B cell (primary cell): ENCODE data around the gene ENDOG. TPM values are rescaled to one million over a fixed set of nuclear protein-coding genes. Genes with fewer than 3 reads are reported as not detected.
"Not testable (repeated sequence)": the region's sequence is repeated elsewhere in the genome, so short reads cannot be mapped to it uniquely, and the experiment has no call there.

ENCODE experiments used
- ATAC-seq: fragments of 200-7000 bp; cut with Tn5 transposase; one replicate; pipeline ENCODE4 v1.10.0; 2021; ENCODE audit warnings: low read depth, mild to moderate bottlenecking, moderate number of reproducible peaks, moderate library complexity
- CTCF ChIA-PET: fragments of 350-600 bp; sonication (Branson Sonifier 250); formaldehyde crosslinking; loops from one replicate; lab custom pipeline; 2021; ENCODE audit warnings: antibody characterized with exemption, inconsistent platforms; lab: Charles Lee
- POLR2A ChIA-PET: fragments of 350-600 bp; sonication (Branson Sonifier 250); formaldehyde crosslinking; loops from one replicate; lab custom pipeline; 2021; ENCODE audit warnings: antibody characterized with exemption; lab: Charles Lee
- DNase-seq: peaks from one replicate; pipeline ENCODE4 v3.0.0; 2013
- H2AFZ ChIP-seq: 2 replicates; pipeline ENCODE4 v1.6.1; 2012; ENCODE audit warnings: mild to moderate bottlenecking, low read depth, low read length; ENCODE audit not compliant: insufficient read depth, poor library complexity, severe bottlenecking
- H3K27ac ChIP-seq, 2 donors: 1 replicate in 1 of 2; 2 replicates in 1 of 2; pipeline ENCODE4 v1.5.1; 2012 to 2013; ENCODE audit warnings: low read length in 2 of 2, mild to moderate bottlenecking in 2 of 2, moderate library complexity in 1 of 2
- H3K27me3 ChIP-seq, 4 experiments: fragments of 200-600 bp in 1 of 4; sonication (generic) in 1 of 4; replicated peaks in 1 of 4; 1 replicate in 2 of 4; 2 replicates in 2 of 4; pipeline versions ENCODE4 v1.6.1 to v1.7.0; 2013 to 2016; ENCODE audit warnings: low read length in 3 of 4, mild to moderate bottlenecking in 2 of 4, mixed read lengths in 1 of 4, moderate library complexity in 1 of 4; ENCODE audit not compliant: insufficient read depth in 4 of 4, control insufficient read depth in 3 of 4; ENCODE audit errors: control extremely low read depth in 1 of 4
- H3K36me3 ChIP-seq, 2 experiments: replicated peaks in 1 of 2; 1 replicate in 1 of 2; 2 replicates in 1 of 2; pipeline versions ENCODE4 v1.6.1 to v1.7.1; 2013; ENCODE audit warnings: low read length in 1 of 2; ENCODE audit not compliant: insufficient read depth in 2 of 2, control insufficient read depth in 1 of 2; ENCODE audit errors: control extremely low read depth in 1 of 2, extremely low read depth in 1 of 2
- H3K4me1 ChIP-seq, 2 donors: fragments of 200-600 bp in 1 of 2; sonication (generic) in 1 of 2; 1 replicate in 1 of 2; 2 replicates in 1 of 2; pipeline versions ENCODE4 v1.5.1 to v1.6.1; 2013 to 2017; ENCODE audit warnings: low read length in 2 of 2; ENCODE audit not compliant: control insufficient read depth in 2 of 2, insufficient read depth in 2 of 2
- H3K4me2 ChIP-seq: replicated peaks from 2 replicates; pipeline ENCODE3; 2012; ENCODE audit warnings: mild to moderate bottlenecking, low read depth, low read length; ENCODE audit not compliant: poor library complexity, severe bottlenecking
- H3K4me3 ChIP-seq, 5 experiments: fragments of 200-600 bp in 1 of 5; sonication (generic) in 1 of 5; 1 replicate in 3 of 5; 2 replicates in 2 of 5; pipeline versions ENCODE4 v1.5.1 to v1.7.0; 2011 to 2016; ENCODE audit warnings: low read length in 4 of 5, mild to moderate bottlenecking in 4 of 5, low read depth in 2 of 5, control low read depth in 1 of 5, moderate library complexity in 1 of 5; ENCODE audit not compliant: insufficient read depth in 1 of 5; ENCODE audit errors: control extremely low read depth in 1 of 5, extremely low read depth in 1 of 5
- H3K79me2 ChIP-seq: fragments of 200-600 bp; sonication (generic); one replicate; pipeline ENCODE4 v1.6.0; 2016; ENCODE audit warnings: low read length; ENCODE audit not compliant: control insufficient read depth, insufficient read depth
- H3K9ac ChIP-seq: fragments of 200-600 bp; sonication (generic); 2 replicates; pipeline ENCODE4 v1.6.1; 2017; ENCODE audit warnings: mild to moderate bottlenecking, low read length, moderate library complexity
- H3K9me3 ChIP-seq, 3 donors: one replicate each; pipeline versions ENCODE4 v1.6.1 to v1.7.1; 2013; ENCODE audit warnings: low read length in 2 of 3; ENCODE audit not compliant: control insufficient read depth in 2 of 3, insufficient read depth in 1 of 3; ENCODE audit errors: control extremely low read depth in 1 of 3
- H4K20me1 ChIP-seq: 2 replicates; pipeline ENCODE4 v1.6.0; 2012; ENCODE audit warnings: mild to moderate bottlenecking, low read length; ENCODE audit not compliant: insufficient read depth, control insufficient read depth, poor library complexity, severe bottlenecking
- H3K27ac Mint-ChIP-seq: one replicate; pipeline ENCODE4 v1.8.0; 2021; ENCODE audit warnings: mixed read lengths
- H3K27me3 Mint-ChIP-seq: one replicate; pipeline ENCODE4 v1.8.0; 2021; ENCODE audit warnings: mixed read lengths
- H3K4me1 Mint-ChIP-seq: one replicate; pipeline ENCODE4 v1.8.0; 2021; ENCODE audit warnings: mixed read lengths
- H3K4me3 Mint-ChIP-seq: one replicate; pipeline ENCODE4 v1.8.0; 2021; ENCODE audit warnings: mixed read lengths
- H3K9me3 Mint-ChIP-seq: one replicate; pipeline ENCODE4 v1.8.0; 2022; ENCODE audit warnings: mixed read lengths; ENCODE audit not compliant: insufficient read depth
- WGBS: methylation state at CpG from one replicate; pipeline ENCODE4 v1.1.5; 2013; ENCODE audit warnings: missing lambda C conversion rate; ENCODE audit not compliant: insufficient coverage; 5-methylcytosine and 5-hydroxymethylcytosine counted together
- intact Hi-C: fragments of 100-400 bp; cut with micrococcal nuclease; formaldehyde crosslinking; loops from one replicate; pipeline ENCODE4 v1.10.0; 2022
- polyA plus RNA-seq: library from polyadenylated mRNA; depleted of rRNA; stranded (reverse); fragments of >200 nt; gene quantifications from 2 replicates; pipeline ENCODE4 v1.2.3, GENCODE V29; 2012
- total RNA-seq, 2 donors: library from RNA; stranded (reverse); fragments of 120-200 nt in 1 of 2; gene quantifications; 1 replicate in 1 of 2; 2 replicates in 1 of 2; pipeline versions ENCODE4 v1.2.3 to v1.2.4, GENCODE V29; 2013 to 2022

The ENDOG gene
- total and polyA plus RNA-seq, 2 donors (not counting 1 experiment from before 2014, with no cell fraction given), result 12.5 to 19.3 TPM

DNA sequence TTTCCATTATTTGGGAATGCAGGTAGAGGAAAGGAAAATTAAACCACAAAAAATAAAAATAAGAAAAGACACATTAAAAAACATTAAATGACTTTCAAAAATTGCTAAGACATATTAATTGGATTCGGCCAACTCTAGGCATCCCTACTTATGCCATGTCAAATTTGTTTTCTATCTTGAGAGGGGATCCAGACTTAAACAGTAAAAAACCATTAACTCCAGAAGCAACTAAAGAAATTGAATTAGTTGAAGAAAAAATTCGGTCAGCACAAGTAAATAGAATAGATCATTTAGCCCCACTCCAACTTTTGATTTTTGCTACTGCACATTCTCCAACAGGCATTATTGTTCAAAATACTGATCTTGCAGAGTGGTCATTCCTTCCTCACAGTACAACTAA, 34.3 kb downstream of the ENDOG start:
- H3K27ac Mint-ChIP-seq, result not testable (repeated sequence)
- WGBS, result no CpG with 5 or more reads among the region's 2 CpGs

GRCh38 chr9:128854454-128854853, 36.2 kb downstream of the ENDOG start:
- H2AFZ ChIP-seq, DNase-seq, H3K27ac ChIP-seq, H3K36me3 ChIP-seq, POLR2A ChIA-PET, H3K79me2 ChIP-seq, H3K4me3 Mint-ChIP-seq, H3K9me3 Mint-ChIP-seq, H3K27me3 ChIP-seq, H3K4me3 ChIP-seq, ATAC-seq, CTCF ChIA-PET, H3K4me1 ChIP-seq, H3K4me1 Mint-ChIP-seq, H4K20me1 ChIP-seq, H3K9ac ChIP-seq, H3K4me2 ChIP-seq, intact Hi-C loops, H3K27me3 Mint-ChIP-seq, H3K27ac Mint-ChIP-seq: not testable (repeated sequence)
- H3K9me3 ChIP-seq, result peaks cover 0 to 22% (median 4%) of the 10 kb centered on the region in 3 donors
- no CpG with 5 or more reads among the region's 6 CpGs for WGBS

More for the DNA sequence above, 34.3 kb downstream of the ENDOG start:
- POLR2A ChIA-PET, intact Hi-C loops, H3K4me1 Mint-ChIP-seq, H3K27me3 ChIP-seq, H2AFZ ChIP-seq, H3K9ac ChIP-seq, DNase-seq, H3K27ac ChIP-seq, H3K36me3 ChIP-seq, H3K27me3 Mint-ChIP-seq, H4K20me1 ChIP-seq, H3K79me2 ChIP-seq, H3K9me3 Mint-ChIP-seq, H3K4me2 ChIP-seq, H3K4me3 Mint-ChIP-seq, H3K4me3 ChIP-seq, ATAC-seq, H3K4me1 ChIP-seq: not testable (repeated sequence)
- CTCF ChIA-PET, result interaction anchor here (1.2 kb wide), 1 partner anchor 76 kb away, joined by 4 read pairs; no protein-coding TSS in a partner anchor
- H3K9me3 ChIP-seq, result peaks cover 0 to 31% (median 4%) of the 10 kb centered on the region in 3 donors

DNA sequence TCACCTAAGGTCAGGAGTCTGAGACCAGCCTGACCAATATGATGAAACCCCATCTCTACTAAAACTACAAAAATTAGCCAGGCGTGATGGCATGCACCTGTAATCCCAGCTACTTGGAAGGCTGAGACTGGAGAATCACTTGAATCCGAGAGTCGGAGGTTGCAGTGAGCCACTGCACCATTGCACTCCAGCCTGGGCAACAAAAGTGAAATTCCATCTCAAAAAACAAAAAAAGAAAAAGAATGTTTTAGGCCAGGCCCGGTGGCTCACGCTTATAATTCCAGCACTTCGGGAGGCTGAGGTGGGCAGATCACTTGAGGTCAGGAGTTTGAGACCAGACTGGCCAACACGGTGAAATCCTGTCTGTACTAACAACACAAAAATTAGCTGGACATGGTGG, 40.2 kb downstream of the ENDOG start:
- ATAC-seq, H3K27me3 ChIP-seq, H3K9ac ChIP-seq, intact Hi-C loops, H3K27me3 Mint-ChIP-seq, H3K4me3 ChIP-seq, H3K4me3 Mint-ChIP-seq, H3K27ac Mint-ChIP-seq, H3K9me3 ChIP-seq, H3K4me1 Mint-ChIP-seq, H3K4me2 ChIP-seq, H3K27ac ChIP-seq, DNase-seq, H3K36me3 ChIP-seq, H2AFZ ChIP-seq, H4K20me1 ChIP-seq, H3K9me3 Mint-ChIP-seq, H3K4me1 ChIP-seq: not testable (repeated sequence)
- CTCF ChIA-PET, result interaction anchor here (1.9 to 12.0 kb wide), 2 partner anchors 17 to 69 kb away, joined by 4 to 203 read pairs; no protein-coding TSS in a partner anchor
- POLR2A ChIA-PET, result interaction anchor here (0.6 to 0.7 kb wide), 2 partner anchors 9 to 26 kb away, joined by 8 to 9 read pairs; no protein-coding TSS in a partner anchor
- H3K79me2 ChIP-seq, result peaks cover 26% of the 10 kb centered on the region
- WGBS, result 100% methylated on average over 2 of the region's 7 CpGs
